Measurements from ENCODE around the gene TADA3. TPM values are rescaled to one million over a fixed set of nuclear protein-coding genes. Genes with fewer than 3 reads are reported as not detected.

TADA3 gene
- total and polyA plus RNA-seq, 2 experiments from 2014 or later = 29.1 to 61.7 TPM

- TF ChIP-seq, protein P1, sequence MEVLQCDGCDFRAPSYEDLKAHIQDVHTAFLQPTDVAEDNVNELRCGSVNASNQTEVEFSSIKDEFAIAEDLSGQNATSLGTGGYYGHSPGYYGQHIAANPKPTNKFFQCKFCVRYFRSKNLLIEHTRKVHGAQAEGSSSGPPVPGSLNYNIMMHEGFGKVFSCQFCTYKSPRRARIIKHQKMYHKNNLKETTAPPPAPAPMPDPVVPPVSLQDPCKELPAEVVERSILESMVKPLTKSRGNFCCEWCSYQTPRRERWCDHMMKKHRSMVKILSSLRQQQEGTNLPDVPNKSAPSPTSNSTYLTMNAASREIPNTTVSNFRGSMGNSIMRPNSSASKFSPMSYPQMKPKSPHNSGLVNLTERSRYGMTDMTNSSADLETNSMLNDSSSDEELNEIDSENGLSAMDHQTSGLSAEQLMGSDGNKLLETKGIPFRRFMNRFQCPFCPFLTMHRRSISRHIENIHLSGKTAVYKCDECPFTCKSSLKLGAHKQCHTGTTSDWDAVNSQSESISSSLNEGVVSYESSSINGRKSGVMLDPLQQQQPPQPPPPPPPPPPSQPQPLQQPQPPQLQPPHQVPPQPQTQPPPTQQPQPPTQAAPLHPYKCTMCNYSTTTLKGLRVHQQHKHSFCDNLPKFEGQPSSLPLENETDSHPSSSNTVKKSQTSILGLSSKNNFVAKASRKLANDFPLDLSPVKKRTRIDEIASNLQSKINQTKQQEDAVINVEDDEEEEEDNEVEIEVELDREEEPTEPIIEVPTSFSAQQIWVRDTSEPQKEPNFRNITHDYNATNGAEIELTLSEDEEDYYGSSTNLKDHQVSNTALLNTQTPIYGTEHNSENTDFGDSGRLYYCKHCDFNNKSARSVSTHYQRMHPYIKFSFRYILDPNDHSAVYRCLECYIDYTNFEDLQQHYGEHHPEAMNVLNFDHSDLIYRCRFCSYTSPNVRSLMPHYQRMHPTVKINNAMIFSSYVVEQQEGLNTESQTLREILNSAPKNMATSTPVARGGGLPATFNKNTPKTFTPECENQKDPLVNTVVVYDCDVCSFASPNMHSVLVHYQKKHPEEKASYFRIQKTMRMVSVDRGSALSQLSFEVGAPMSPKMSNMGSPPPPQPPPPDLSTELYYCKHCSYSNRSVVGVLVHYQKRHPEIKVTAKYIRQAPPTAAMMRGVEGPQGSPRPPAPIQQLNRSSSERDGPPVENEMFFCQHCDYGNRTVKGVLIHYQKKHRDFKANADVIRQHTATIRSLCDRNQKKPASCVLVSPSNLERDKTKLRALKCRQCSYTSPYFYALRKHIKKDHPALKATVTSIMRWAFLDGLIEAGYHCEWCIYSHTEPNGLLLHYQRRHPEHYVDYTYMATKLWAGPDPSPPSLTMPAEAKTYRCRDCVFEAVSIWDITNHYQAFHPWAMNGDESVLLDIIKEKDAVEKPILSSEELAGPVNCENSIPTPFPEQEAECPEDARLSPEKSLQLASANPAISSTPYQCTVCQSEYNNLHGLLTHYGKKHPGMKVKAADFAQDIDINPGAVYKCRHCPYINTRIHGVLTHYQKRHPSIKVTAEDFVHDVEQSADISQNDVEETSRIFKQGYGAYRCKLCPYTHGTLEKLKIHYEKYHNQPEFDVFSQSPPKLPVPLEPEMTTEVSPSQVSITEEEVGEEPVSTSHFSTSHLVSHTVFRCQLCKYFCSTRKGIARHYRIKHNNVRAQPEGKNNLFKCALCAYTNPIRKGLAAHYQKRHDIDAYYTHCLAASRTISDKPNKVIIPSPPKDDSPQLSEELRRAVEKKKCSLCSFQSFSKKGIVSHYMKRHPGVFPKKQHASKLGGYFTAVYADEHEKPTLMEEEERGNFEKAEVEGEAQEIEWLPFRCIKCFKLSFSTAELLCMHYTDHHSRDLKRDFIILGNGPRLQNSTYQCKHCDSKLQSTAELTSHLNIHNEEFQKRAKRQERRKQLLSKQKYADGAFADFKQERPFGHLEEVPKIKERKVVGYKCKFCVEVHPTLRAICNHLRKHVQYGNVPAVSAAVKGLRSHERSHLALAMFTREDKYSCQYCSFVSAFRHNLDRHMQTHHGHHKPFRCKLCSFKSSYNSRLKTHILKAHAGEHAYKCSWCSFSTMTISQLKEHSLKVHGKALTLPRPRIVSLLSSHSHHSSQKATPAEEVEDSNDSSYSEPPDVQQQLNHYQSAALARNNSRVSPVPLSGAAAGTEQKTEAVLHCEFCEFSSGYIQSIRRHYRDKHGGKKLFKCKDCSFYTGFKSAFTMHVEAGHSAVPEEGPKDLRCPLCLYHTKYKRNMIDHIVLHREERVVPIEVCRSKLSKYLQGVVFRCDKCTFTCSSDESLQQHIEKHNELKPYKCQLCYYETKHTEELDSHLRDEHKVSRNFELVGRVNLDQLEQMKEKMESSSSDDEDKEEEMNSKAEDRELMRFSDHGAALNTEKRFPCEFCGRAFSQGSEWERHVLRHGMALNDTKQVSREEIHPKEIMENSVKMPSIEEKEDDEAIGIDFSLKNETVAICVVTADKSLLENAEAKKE (CRISPR knock-in tag; IDR thresholded peaks at IDR 0.05) = no peak
- no peak for TF ChIP-seq ZNF331 (CRISPR knock-in tag; IDR thresholded peaks at IDR 0.05; ENCODE audit: low read depth)
Observed at GRCh38 chr3:9761919-9762318, 30.4 kb downstream of the TADA3 start (continued).

DNA sequence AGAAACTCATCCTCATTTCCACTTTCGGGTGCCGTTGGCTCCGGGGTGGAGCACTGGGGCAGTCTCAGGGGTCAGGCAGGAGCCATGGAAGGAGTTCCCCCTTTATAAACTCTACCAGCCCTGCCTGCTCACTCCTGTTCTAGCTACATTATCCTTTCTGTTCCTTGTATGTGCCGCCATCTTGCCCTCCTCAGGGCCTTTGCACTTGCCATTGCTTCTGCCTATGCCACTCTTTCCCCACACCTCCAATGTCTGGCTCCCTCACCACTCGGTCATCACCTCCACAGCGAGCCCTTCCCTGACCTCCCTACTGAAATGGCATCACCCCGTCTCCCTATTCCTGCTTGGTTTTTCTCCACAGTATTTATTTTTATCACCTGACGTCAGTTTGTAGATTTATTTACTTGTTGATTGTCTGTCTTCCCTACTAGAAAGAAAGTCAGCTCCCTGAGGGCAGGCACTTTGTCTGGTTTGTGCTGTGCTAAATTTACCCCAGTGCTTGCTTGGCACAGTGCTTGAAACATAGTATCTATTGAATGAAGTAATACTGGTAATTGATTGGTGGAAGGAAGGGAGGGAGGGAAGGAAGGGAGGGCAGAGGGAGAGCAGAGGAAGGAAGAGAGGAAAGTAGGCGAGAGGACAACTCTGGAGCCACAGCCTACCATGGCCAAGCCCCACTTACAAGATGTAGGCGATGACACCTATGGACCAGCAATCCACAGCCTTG lies 31.3 kb downstream of the TADA3 start:
- no peak overlapping the region for H2AFZ ChIP-seq
- no peaks in the 10 kb centered on the region; the same call in 1 of the 2 replicates for H3K36me3 ChIP-seq (ENCODE audit: insufficient read depth)
- no peak overlapping the region for H3K27ac Mint-ChIP-seq
- H3K36me3 Mint-ChIP-seq (ENCODE audit: low read depth) = peaks cover 32% of the 10 kb centered on the region
- TF ChIP-seq, protein P2, sequence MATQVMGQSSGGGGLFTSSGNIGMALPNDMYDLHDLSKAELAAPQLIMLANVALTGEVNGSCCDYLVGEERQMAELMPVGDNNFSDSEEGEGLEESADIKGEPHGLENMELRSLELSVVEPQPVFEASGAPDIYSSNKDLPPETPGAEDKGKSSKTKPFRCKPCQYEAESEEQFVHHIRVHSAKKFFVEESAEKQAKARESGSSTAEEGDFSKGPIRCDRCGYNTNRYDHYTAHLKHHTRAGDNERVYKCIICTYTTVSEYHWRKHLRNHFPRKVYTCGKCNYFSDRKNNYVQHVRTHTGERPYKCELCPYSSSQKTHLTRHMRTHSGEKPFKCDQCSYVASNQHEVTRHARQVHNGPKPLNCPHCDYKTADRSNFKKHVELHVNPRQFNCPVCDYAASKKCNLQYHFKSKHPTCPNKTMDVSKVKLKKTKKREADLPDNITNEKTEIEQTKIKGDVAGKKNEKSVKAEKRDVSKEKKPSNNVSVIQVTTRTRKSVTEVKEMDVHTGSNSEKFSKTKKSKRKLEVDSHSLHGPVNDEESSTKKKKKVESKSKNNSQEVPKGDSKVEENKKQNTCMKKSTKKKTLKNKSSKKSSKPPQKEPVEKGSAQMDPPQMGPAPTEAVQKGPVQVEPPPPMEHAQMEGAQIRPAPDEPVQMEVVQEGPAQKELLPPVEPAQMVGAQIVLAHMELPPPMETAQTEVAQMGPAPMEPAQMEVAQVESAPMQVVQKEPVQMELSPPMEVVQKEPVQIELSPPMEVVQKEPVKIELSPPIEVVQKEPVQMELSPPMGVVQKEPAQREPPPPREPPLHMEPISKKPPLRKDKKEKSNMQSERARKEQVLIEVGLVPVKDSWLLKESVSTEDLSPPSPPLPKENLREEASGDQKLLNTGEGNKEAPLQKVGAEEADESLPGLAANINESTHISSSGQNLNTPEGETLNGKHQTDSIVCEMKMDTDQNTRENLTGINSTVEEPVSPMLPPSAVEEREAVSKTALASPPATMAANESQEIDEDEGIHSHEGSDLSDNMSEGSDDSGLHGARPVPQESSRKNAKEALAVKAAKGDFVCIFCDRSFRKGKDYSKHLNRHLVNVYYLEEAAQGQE (IDR thresholded peaks at IDR 0.05; ENCODE audit: unreplicated experiment) = no peak
- TF ChIP-seq NANOG (IDR thresholded peaks at IDR 0.05; ENCODE audit: borderline replicate concordance) = no peak
- no peak for TF ChIP-seq POLR2AphosphoS5 (IDR thresholded peaks at IDR 0.05; ENCODE audit: low read depth)
- TF ChIP-seq, protein P3, sequence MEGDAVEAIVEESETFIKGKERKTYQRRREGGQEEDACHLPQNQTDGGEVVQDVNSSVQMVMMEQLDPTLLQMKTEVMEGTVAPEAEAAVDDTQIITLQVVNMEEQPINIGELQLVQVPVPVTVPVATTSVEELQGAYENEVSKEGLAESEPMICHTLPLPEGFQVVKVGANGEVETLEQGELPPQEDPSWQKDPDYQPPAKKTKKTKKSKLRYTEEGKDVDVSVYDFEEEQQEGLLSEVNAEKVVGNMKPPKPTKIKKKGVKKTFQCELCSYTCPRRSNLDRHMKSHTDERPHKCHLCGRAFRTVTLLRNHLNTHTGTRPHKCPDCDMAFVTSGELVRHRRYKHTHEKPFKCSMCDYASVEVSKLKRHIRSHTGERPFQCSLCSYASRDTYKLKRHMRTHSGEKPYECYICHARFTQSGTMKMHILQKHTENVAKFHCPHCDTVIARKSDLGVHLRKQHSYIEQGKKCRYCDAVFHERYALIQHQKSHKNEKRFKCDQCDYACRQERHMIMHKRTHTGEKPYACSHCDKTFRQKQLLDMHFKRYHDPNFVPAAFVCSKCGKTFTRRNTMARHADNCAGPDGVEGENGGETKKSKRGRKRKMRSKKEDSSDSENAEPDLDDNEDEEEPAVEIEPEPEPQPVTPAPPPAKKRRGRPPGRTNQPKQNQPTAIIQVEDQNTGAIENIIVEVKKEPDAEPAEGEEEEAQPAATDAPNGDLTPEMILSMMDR (conservative IDR thresholded peaks at IDR 0.05; ENCODE audit: low read depth in 2 of 2) = no peak
- no peak for TF ChIP-seq JUNB (IDR thresholded peaks at IDR 0.05; ENCODE audit: unreplicated experiment)
- no peak for TF ChIP-seq ZNF331 (CRISPR knock-in tag; IDR thresholded peaks at IDR 0.05; ENCODE audit: low read depth)
- TF ChIP-seq ETS1 (IDR thresholded peaks at IDR 0.05) = no peak
- no peak for TF ChIP-seq EZH2 (IDR thresholded peaks at IDR 0.05; ENCODE audit: low read depth, unreplicated experiment)
- peaks cover 11% of the 10 kb centered on the region for H3K27me3 Mint-ChIP-seq (ENCODE audit: insufficient read depth, low read depth, poor library complexity)
- H3K27me3 ChIP-seq (ENCODE audit: insufficient read depth) = no peaks in the 10 kb centered on the region
- no peaks in the 10 kb centered on the region for H3K79me2 ChIP-seq (replicated peaks; ENCODE audit: insufficient read depth)
- H3F3A ChIP-seq (replicated peaks; ENCODE audit: low read depth) = no peaks in the 10 kb centered on the region
- no peaks in the 10 kb centered on the region; the same call in 1 of the 2 replicates for H4K20me1 ChIP-seq (replicated peaks; ENCODE audit: insufficient read depth)
- H3K27ac ChIP-seq (ENCODE audit: low read depth) = no peak overlapping the region
- no peaks in the 10 kb centered on the region for H3K4me1 ChIP-seq (ENCODE audit: insufficient read depth)
- no peaks in the 10 kb centered on the region for H3K9me3 Mint-ChIP-seq
- H3K4me1 Mint-ChIP-seq = peaks cover 3% of the 10 kb centered on the region; the same call in 1 of the 3 replicates
- no peaks in the 10 kb centered on the region for H3K9me2 ChIP-seq (ENCODE audit: insufficient read depth)
- H3K4me3 Mint-ChIP-seq = no peak overlapping the region
- no peak overlapping the region for H3K4me2 ChIP-seq
- ATAC-seq (no peak), DNase-seq (ENCODE audit: low spot score) (no peak)
- H3K4me3 ChIP-seq = no peak overlapping the region

Data from GM23338 (cell line).